Measurements from ENCODE around the gene FEZF2.

The FEZF2 gene

DNA sequence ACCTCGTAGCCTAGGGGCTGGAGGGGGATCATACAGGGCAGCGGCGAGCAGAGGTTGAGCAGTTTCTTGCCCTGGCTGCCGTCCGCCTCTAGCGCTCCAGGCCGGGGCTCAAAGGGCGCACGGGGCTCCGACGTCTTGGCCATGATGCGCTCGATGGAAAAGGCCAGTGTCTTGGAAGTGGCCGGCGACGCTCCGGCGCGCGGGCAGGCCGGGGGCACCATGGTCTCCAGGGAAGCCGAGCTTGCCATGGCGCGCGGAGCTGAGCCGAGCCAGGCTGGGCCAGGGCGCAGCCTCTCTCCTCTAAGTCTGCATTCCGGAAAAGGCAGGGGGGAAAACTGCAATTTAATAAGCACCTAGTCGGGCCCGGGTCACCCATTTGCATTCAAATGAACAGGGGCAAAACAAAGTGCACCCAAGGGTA lies 719 bp downstream of the FEZF2 start:
- Histone ChIP-seq H3K79me2 (ENCODE audit: insufficient read depth, low read length) (no peaks in the 10 kb centered on the region), H3K36me3 (ENCODE audit: insufficient read depth, low read length) (no peaks in the 10 kb centered on the region), H3K4me1 (ENCODE audit: insufficient read depth, low read length, severe bottlenecking) (no peaks in the 10 kb centered on the region), H3K27ac (ENCODE audit: low read depth, low read length, poor library complexity, severe bottlenecking) (no peak overlapping the region), H3K9ac (ENCODE audit: low read length) (no peak overlapping the region), H4K20me1 (ENCODE audit: insufficient read depth, low read length) (no peaks in the 10 kb centered on the region), H3K27me3 (ENCODE audit: insufficient read depth, low read length) (no peaks in the 10 kb centered on the region), H3K9me3 (ENCODE audit: low read length) (no peaks in the 10 kb centered on the region), H3F3A (ENCODE audit: insufficient read depth, low read length) (no peaks in the 10 kb centered on the region), H2AFZ (ENCODE audit: low read length) (no peak overlapping the region), H3K4me3 (ENCODE audit: low read depth, low read length, poor library complexity, severe bottlenecking) (no peak overlapping the region), H3K9me2 (ENCODE audit: low read depth, low read length) (no peaks in the 10 kb centered on the region), H3K4me2 (ENCODE audit: low read length) (no peak overlapping the region)
- TF ChIP-seq, protein P1, sequence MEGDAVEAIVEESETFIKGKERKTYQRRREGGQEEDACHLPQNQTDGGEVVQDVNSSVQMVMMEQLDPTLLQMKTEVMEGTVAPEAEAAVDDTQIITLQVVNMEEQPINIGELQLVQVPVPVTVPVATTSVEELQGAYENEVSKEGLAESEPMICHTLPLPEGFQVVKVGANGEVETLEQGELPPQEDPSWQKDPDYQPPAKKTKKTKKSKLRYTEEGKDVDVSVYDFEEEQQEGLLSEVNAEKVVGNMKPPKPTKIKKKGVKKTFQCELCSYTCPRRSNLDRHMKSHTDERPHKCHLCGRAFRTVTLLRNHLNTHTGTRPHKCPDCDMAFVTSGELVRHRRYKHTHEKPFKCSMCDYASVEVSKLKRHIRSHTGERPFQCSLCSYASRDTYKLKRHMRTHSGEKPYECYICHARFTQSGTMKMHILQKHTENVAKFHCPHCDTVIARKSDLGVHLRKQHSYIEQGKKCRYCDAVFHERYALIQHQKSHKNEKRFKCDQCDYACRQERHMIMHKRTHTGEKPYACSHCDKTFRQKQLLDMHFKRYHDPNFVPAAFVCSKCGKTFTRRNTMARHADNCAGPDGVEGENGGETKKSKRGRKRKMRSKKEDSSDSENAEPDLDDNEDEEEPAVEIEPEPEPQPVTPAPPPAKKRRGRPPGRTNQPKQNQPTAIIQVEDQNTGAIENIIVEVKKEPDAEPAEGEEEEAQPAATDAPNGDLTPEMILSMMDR (IDR thresholded peaks at IDR 0.05; ENCODE audit: low read length) = no peak
- TF ChIP-seq EZH2 (IDR thresholded peaks at IDR 0.05; ENCODE audit: borderline replicate concordance, low read length) = no peak

DNA sequence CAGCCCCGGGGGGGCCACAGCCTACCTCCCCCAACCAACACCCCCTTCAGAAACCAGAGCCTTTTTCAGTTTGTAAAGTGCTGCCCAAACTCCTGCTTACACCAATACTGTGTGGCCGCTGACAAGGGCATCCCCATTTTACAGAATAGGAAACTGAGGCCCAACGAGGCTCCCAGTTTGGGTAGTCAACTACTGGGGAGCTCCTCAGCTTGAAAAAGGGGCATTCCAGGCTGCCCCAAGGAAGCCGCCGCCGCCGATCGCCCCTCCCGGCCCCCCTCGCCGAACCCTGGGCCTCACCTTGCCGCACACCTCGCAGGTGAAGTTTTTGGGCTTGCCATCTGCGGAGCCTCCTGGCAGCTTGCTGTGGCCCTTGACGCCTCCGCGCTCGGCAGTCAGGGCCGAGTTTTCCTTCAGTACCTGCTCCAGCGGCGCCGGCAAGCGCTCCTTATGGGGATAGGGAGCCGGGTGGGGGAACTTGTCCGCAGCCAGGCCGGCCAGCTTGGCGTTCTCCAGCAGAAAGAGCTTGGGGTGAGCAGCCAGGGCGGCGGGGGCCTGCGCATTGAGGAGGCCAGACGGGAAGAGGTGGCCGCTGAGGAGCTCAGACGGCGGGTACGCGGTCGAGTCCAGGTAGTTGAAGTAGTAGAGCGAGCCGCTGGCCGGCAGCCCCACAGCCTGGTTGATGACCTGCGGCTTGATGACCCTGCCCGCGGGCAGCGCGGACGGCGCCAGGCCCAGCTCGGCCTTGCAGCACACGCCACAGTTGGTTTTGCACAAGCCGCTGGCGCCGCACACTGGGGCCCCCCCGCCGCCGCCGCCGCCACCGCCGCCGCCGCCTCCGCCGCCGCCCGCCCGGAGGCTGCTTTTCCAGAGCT lies 1.4 kb downstream of the FEZF2 start:
- Histone ChIP-seq H3K79me2 (ENCODE audit: insufficient read depth, low read length) (no peaks in the 10 kb centered on the region), H3K4me3 (ENCODE audit: low read depth, low read length, poor library complexity, severe bottlenecking) (no peak overlapping the region), H3K9me2 (ENCODE audit: low read depth, low read length) (no peaks in the 10 kb centered on the region), H4K20me1 (ENCODE audit: insufficient read depth, low read length) (no peaks in the 10 kb centered on the region), H3K27me3 (ENCODE audit: insufficient read depth, low read length) (no peaks in the 10 kb centered on the region), H3K4me1 (ENCODE audit: insufficient read depth, low read length, severe bottlenecking) (no peaks in the 10 kb centered on the region), H3K4me2 (ENCODE audit: low read length) (no peak overlapping the region), H2AFZ (ENCODE audit: low read length) (no peak overlapping the region), H3K9ac (ENCODE audit: low read length) (no peak overlapping the region), H3K27ac (ENCODE audit: low read depth, low read length, poor library complexity, severe bottlenecking) (no peak overlapping the region), H3F3A (ENCODE audit: insufficient read depth, low read length) (no peaks in the 10 kb centered on the region), H3K36me3 (ENCODE audit: insufficient read depth, low read length) (no peaks in the 10 kb centered on the region), H3K9me3 (ENCODE audit: low read length) (no peaks in the 10 kb centered on the region)
- no peak for TF ChIP-seq EZH2 (IDR thresholded peaks at IDR 0.05; ENCODE audit: borderline replicate concordance, low read length)
- TF ChIP-seq, protein P1 (IDR thresholded peaks at IDR 0.05; ENCODE audit: low read length) = no peak

DNA sequence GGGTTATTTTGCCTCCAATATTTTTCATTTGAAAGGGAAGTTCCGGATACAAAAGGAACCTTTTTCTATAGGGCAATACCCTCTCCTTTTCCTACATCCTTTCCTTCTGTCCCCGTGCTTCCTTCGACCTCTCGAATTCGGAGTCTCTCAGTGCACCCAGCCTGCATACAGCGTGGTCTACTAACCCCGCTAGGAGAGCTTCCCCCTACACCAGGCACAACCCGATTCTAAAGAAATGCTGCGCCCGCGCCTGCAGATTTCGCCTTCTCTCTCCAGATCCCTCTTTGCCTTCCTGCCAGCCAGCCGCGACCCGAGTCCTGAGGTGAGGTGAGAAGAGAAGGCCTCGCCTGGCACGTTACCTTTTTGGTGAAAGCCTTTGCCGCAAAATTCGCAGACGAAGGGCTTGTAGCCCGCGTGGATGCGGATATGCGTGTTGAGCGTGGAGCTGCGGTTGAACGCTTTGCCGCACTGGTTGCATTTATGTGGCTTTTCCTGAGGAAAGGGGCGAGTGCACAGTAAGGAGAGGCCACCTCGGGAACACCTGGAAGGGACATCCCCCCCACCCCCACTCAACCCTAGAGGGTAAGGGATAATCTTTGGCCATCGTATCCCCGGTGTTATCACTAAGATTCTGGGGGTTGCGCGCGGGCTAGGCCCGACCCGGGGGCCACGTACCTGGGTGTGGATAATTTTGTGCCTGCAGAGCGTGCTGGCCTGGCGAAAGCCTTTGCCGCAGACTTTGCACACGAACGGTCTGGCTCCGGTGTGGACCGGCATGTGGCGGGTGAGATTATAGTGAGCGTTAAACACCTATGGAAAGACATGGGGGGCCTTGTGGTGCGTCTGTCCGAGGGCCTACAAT lies 2.3 kb downstream of the FEZF2 start:
- Histone ChIP-seq H3K9ac (ENCODE audit: low read length) (no peak overlapping the region), H3K27me3 (ENCODE audit: insufficient read depth, low read length) (no peaks in the 10 kb centered on the region), H3K27ac (ENCODE audit: low read depth, low read length, poor library complexity, severe bottlenecking) (no peak overlapping the region), H3F3A (ENCODE audit: insufficient read depth, low read length) (no peaks in the 10 kb centered on the region), H3K4me1 (ENCODE audit: insufficient read depth, low read length, severe bottlenecking) (no peaks in the 10 kb centered on the region), H3K36me3 (ENCODE audit: insufficient read depth, low read length) (no peaks in the 10 kb centered on the region), H3K4me2 (ENCODE audit: low read length) (no peak overlapping the region), H2AFZ (ENCODE audit: low read length) (no peak overlapping the region), H3K9me2 (ENCODE audit: low read depth, low read length) (no peaks in the 10 kb centered on the region), H3K9me3 (ENCODE audit: low read length) (no peaks in the 10 kb centered on the region), H3K4me3 (ENCODE audit: low read depth, low read length, poor library complexity, severe bottlenecking) (no peak overlapping the region), H3K79me2 (ENCODE audit: insufficient read depth, low read length) (no peaks in the 10 kb centered on the region), H4K20me1 (ENCODE audit: insufficient read depth, low read length) (no peaks in the 10 kb centered on the region)
- TF ChIP-seq EZH2 (IDR thresholded peaks at IDR 0.05; ENCODE audit: borderline replicate concordance, low read length) = no peak
- TF ChIP-seq, protein P1 (IDR thresholded peaks at IDR 0.05; ENCODE audit: low read length) = no peak

All from OCI-LY1 (cell line).